Loucy (cell line): Measurements from ENCODE around the gene SLC22A3.

Experiments
- CTCF ChIP-seq: fragments of 200-600 bp; sonication (generic); conservative IDR thresholded peaks from 2 replicates; pipeline ENCODE4 v1.5.1; 2014; ENCODE audit warnings: mild to moderate bottlenecking, antibody characterized with exemption, low read length
- EZH2phosphoT487 ChIP-seq: fragments of 200-600 bp; IDR thresholded peaks from 2 replicates; pipeline ENCODE4 v1.6.1; 2018; ENCODE audit warnings: antibody characterized with exemption, mild to moderate bottlenecking, moderate library complexity, borderline replicate concordance

GRCh38 chr6:160349814-160350350 lies 1.7 kb downstream of the SLC22A3 start:
- TF ChIP-seq CTCF (no peak), EZH2phosphoT487 (no peak)
